Left ventricle myocardium inferior (tissue), 1 donor: ENCODE results near the gene AP3M1. TPM values are rescaled to one million over a fixed set of nuclear protein-coding genes. Genes with fewer than 3 reads are reported as not detected.

Experiments
- DNase-seq: peaks from one replicate; pipeline ENCODE4 v3.0.0-alpha.2; 2020
- H3K27ac ChIP-seq: fragments of 200-600 bp; replicated peaks from 2 replicates; pipeline ENCODE4 v1.8.0; 2021
- H3K27me3 ChIP-seq: fragments of 200-600 bp; 2 replicates; pipeline ENCODE4 v1.8.0; 2021; ENCODE audit warnings: low read depth
- H3K36me3 ChIP-seq: fragments of 200-600 bp; 2 replicates; pipeline ENCODE4 v1.8.0; 2021
- H3K4me1 ChIP-seq: fragments of 200-600 bp; 2 replicates; pipeline ENCODE4 v1.8.0; 2021
- H3K4me3 ChIP-seq: fragments of 200-600 bp; 2 replicates; pipeline ENCODE4 v1.8.0; 2021; ENCODE audit warnings: mild to moderate bottlenecking, moderate library complexity
- H3K9me3 ChIP-seq: fragments of 200-600 bp; replicated peaks from 2 replicates; pipeline ENCODE4 v1.8.0; 2021
- intact Hi-C: fragments of 100-400 bp; cut with micrococcal nuclease; formaldehyde crosslinking; loops from one replicate; pipeline ENCODE4 v1.11.0; 2022
- total RNA-seq: library from RNA; stranded (reverse); fragmentation: NEBNext Ultra II Directional; extraction: Animal tissue kit (Norgen Biotek cat#: 25700); gene quantifications from one replicate; pipeline ENCODE4 v1.2.1, GENCODE V29; 2021
- TF ChIP-seq, protein P1 (sequence below): fragments of 200-600 bp; IDR thresholded peaks from 2 replicates; pipeline ENCODE4 v1.8.0; 2021; ENCODE audit warnings: antibody characterized with exemption, mild to moderate bottlenecking, borderline replicate concordance
- donor health status: DM: no; HTN: yes; CAD: no; lungs with severe emphysema.

AP3M1 gene
- total RNA-seq, 1 donor from 2014 or later, result 30.6 TPM

DNA sequence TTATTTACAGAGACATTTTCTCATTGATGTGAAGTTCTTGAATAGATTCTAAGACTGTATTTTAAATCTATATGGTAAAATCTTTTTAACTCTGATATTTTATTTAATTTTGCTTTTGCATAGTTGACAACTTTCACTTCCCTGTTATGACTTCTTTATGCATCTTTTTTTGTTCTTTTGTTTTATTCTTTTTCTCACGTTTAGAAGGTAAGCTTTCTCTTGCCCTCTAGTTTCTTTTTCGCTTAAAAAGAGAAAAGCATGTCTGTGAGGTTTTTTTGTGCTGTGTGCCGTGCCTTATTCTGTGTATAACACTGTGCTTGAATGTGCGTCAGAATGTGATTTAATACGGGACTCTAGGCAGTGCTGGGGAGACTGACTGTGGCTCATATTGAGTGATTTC, 74.7 kb downstream of the AP3M1 start:
- no peak for DNase-seq
- intact Hi-C loops, result no loop called here
- TF ChIP-seq, protein P1, sequence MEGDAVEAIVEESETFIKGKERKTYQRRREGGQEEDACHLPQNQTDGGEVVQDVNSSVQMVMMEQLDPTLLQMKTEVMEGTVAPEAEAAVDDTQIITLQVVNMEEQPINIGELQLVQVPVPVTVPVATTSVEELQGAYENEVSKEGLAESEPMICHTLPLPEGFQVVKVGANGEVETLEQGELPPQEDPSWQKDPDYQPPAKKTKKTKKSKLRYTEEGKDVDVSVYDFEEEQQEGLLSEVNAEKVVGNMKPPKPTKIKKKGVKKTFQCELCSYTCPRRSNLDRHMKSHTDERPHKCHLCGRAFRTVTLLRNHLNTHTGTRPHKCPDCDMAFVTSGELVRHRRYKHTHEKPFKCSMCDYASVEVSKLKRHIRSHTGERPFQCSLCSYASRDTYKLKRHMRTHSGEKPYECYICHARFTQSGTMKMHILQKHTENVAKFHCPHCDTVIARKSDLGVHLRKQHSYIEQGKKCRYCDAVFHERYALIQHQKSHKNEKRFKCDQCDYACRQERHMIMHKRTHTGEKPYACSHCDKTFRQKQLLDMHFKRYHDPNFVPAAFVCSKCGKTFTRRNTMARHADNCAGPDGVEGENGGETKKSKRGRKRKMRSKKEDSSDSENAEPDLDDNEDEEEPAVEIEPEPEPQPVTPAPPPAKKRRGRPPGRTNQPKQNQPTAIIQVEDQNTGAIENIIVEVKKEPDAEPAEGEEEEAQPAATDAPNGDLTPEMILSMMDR, result no peak
- peaks cover 51% of the 10 kb centered on the region for H3K36me3 ChIP-seq
- H3K27ac ChIP-seq, result no peak overlapping the region
- no peaks in the 10 kb centered on the region for H3K9me3 ChIP-seq
- H3K27me3 ChIP-seq, result no peaks in the 10 kb centered on the region
- H3K4me1 ChIP-seq, result peaks cover 74% of the 10 kb centered on the region
- no peak overlapping the region for H3K4me3 ChIP-seq

DNA sequence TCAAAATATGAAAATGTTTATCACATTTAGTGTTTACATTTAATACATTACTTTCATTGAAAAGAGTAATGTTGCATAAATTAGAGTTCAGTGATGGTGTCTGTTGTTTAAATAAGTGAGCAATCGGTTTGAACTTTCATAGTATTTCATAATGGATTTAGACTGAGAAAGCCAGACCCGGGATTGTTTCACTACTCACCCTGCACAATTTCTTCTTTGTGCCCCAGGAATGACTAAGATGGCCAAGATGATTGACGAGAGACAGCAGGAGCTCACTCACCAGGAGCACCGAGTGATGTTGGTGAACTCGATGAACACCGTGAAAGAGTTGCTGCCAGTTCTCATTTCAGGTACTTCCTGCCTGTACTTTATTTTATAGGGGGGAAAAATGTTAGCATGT, 78.1 kb downstream of the AP3M1 start:
- Histone ChIP-seq H3K36me3 (peaks cover 51% of the 10 kb centered on the region), H3K9me3 (no peaks in the 10 kb centered on the region), H3K27me3 (no peaks in the 10 kb centered on the region), H3K4me1 (peaks cover 76% of the 10 kb centered on the region), H3K4me3 (no peak overlapping the region), H3K27ac (peak overlapping the region; percentile 12)
- intact Hi-C loops, result no loop called here
- TF ChIP-seq, protein P1, result no peak
- no peak for DNase-seq

DNA sequence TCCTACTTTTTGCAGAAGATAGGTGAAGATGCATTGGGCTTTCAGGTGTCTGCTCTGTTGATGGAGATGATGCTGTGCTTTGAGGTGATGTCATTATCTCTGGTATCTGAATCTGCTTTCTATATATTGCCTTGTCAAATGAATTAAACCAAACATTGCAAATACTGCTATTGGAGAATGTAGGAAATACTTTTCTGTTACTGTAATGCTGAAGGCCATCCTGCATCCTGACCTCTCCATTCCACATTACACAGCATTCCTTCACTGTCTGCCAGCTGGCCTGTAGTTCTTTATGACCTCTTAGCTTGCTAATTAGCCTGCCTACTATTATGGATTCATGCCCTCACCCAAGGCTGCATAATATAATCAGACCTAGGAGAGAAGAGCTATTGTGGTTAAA, 79.5 kb downstream of the AP3M1 start:
- peaks cover 75% of the 10 kb centered on the region for H3K4me1 ChIP-seq
- TF ChIP-seq, protein P1, result no peak
- H3K27ac ChIP-seq, result peak overlapping the region; percentile 41
- H3K36me3 ChIP-seq, result peaks cover 42% of the 10 kb centered on the region
- H3K4me3 ChIP-seq, result no peak overlapping the region
- intact Hi-C loops, result no loop called here
- H3K27me3 ChIP-seq, result no peaks in the 10 kb centered on the region
- DNase-seq, result no peak
- H3K9me3 ChIP-seq, result no peaks in the 10 kb centered on the region

Other genes starting within 250 kb of the AP3M1 start
- 4.9 TPM for gene PLAU, start 239.7 kb downstream of the AP3M1 start, total RNA-seq
- 227 TPM for gene VCL, start 152.7 kb downstream of the AP3M1 start, total RNA-seq
- gene ADK, start 393 bp upstream of the AP3M1 start, total RNA-seq, result 41.3 TPM